B cell (primary cell): Measurements from ENCODE around the gene BRIP1.

Experiments used
- CTCF ChIP-seq: fragments of 200-600 bp; IDR thresholded peaks from one replicate; pipeline ENCODE4 v1.8.0; 2022; ENCODE audit warnings: antibody characterized with exemption, mild to moderate bottlenecking
- EZH2 ChIP-seq: IDR thresholded peaks from 2 replicates; pipeline ENCODE4 v1.6.1; 2012; ENCODE audit warnings: borderline replicate concordance, low read depth, mild to moderate bottlenecking, moderate library complexity, low read length; ENCODE audit not compliant: insufficient read depth, poor library complexity, severe bottlenecking

GRCh38 chr17:61815863-61816503 lies 47.3 kb downstream of the BRIP1 start:
- TF ChIP-seq EZH2 (no peak), CTCF (no peak)
